Measurements from ENCODE around the gene MINDY3. TPM values are rescaled to one million over a fixed set of nuclear protein-coding genes. Genes with fewer than 3 reads are reported as not detected.

The MINDY3 gene
- total RNA-seq, 1 experiment from 2014 or later = 14.9 TPM

DNA sequence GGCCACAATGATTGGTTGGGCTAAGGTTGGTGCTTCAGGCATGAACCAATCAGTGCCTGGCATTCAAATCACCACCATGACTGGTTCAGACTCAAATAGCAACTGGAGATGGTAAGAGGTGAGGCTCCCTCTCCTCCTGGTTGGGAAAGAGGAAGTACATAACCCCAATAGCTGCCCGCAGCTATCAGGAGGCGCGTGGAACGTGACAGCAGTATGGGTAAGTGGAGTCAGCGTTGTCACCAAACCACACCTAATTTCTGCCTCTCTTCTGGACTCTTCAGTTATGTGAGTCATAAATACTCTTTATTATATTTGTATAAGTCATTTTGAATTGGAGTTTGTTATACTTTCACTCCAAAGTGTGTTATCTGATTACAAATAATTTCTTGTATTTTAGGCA is 122.7 kb downstream of the MINDY3 start:
- Histone ChIP-seq H4K5ac (ENCODE audit: insufficient read length, low read depth, low read length) (no peak overlapping the region), H3K9me3 (ENCODE audit: control insufficient read depth, low read depth, low read length) (no peaks in the 10 kb centered on the region), H3K27ac (ENCODE audit: insufficient read length, low read depth, low read length) (no peak overlapping the region), H3T11ph (ENCODE audit: low read length) (no peak overlapping the region), H2AK5ac (ENCODE audit: insufficient read length, low read length) (no peak overlapping the region), H2BK5ac (ENCODE audit: insufficient read length, low read length) (no peak overlapping the region), H3K9ac (ENCODE audit: extremely low read depth, insufficient read length, low read length) (no peak overlapping the region), H2BK15ac (ENCODE audit: low read depth, low read length) (no peak overlapping the region), H3K56ac (ENCODE audit: insufficient read length, low read depth, low read length) (no peak overlapping the region), H3K79me2 (ENCODE audit: insufficient read depth, low read length) (no peaks in the 10 kb centered on the region), H3K27me3 (ENCODE audit: insufficient read depth, low read length) (no peaks in the 10 kb centered on the region), H3K23me2 (ENCODE audit: insufficient read length, low read depth, low read length, poor library complexity, severe bottlenecking) (no peaks in the 10 kb centered on the region), H4K91ac (ENCODE audit: insufficient read length, low read depth, low read length) (no peak overlapping the region), H3K18ac (ENCODE audit: insufficient read length, low read depth, low read length) (no peak overlapping the region), H3K4me1 (ENCODE audit: insufficient read depth, low read length) (no peaks in the 10 kb centered on the region), H2AFZ (ENCODE audit: low read length) (no peak overlapping the region), H3K23ac (ENCODE audit: insufficient read length, low read depth, low read length) (no peak overlapping the region), H4K8ac (replicated peaks; ENCODE audit: insufficient read length, low read depth, low read length) (no peak overlapping the region), H4K20me1 (ENCODE audit: control insufficient read depth, insufficient read depth, insufficient read length) (no peaks in the 10 kb centered on the region), H3K4ac (ENCODE audit: low read depth, low read length) (no peak overlapping the region), H2BK120ac (ENCODE audit: low read depth, low read length, poor library complexity, severe bottlenecking) (no peak overlapping the region), H3K79me1 (ENCODE audit: insufficient read depth, low read depth, low read length, poor library complexity, severe bottlenecking) (no peaks in the 10 kb centered on the region), H2BK12ac (ENCODE audit: insufficient read length, low read depth, low read length) (no peak overlapping the region), H3K4me2 (ENCODE audit: insufficient read depth, insufficient read length, low read length) (no peak overlapping the region), H3K14ac (ENCODE audit: insufficient read depth, low read length) (no peak overlapping the region), H2BK20ac (ENCODE audit: low read depth, low read length, poor library complexity, severe bottlenecking) (no peak overlapping the region)
- Mint-ChIP-seq H3K27ac (no peak overlapping the region), H3K27me3 (ENCODE audit: low read depth) (peaks cover 8% of the 10 kb centered on the region), H3K36me3 (ENCODE audit: insufficient read depth in 1 of 3, low read depth in 3 of 3) (peaks cover 0 to 7% (median 3%) of the 10 kb centered on the region in 3 experiments; a peak in 3 of 7 replicates), H3K4me1 (peaks cover 11 to 16% of the 10 kb centered on the region in 2 experiments), H3K9me3 (peaks cover 4 to 5% of the 10 kb centered on the region in 2 experiments; a peak in 4 of 5 replicates), H3K4me3 (no peak overlapping the region)
- no peak for DNase-seq
- WGBS (ENCODE audit: extremely low coverage, insufficient read length, low lambda C conversion rate) = no CpG with 5 or more reads among the region's 5 CpGs
- TF ChIP-seq, protein P1, sequence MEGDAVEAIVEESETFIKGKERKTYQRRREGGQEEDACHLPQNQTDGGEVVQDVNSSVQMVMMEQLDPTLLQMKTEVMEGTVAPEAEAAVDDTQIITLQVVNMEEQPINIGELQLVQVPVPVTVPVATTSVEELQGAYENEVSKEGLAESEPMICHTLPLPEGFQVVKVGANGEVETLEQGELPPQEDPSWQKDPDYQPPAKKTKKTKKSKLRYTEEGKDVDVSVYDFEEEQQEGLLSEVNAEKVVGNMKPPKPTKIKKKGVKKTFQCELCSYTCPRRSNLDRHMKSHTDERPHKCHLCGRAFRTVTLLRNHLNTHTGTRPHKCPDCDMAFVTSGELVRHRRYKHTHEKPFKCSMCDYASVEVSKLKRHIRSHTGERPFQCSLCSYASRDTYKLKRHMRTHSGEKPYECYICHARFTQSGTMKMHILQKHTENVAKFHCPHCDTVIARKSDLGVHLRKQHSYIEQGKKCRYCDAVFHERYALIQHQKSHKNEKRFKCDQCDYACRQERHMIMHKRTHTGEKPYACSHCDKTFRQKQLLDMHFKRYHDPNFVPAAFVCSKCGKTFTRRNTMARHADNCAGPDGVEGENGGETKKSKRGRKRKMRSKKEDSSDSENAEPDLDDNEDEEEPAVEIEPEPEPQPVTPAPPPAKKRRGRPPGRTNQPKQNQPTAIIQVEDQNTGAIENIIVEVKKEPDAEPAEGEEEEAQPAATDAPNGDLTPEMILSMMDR (conservative IDR thresholded peaks at IDR 0.05) = no peak
